Effector memory CD8-positive, alpha-beta T cell (primary cell): Measurements from ENCODE around the gene FOXO6.
"Not testable (repeated sequence)": the region's sequence is repeated elsewhere in the genome, so short reads cannot be mapped to it uniquely, and the experiment has no call there.

Experiments used
- ATAC-seq: fragments of 150-1000 bp; cut with Tn5 transposase; replicated peaks from 2 replicates; pipeline ENCODE4 v1.10.0; 2021; ENCODE audit warnings: mild to moderate bottlenecking, moderate library complexity
- DNase-seq, 3 experiments: peaks; one replicate each; pipeline ENCODE4 v3.0.0; 2021
- H3K27ac Mint-ChIP-seq, 2 donors: one replicate each; pipeline ENCODE4 v1.8.0; 2022; ENCODE audit warnings: mild to moderate bottlenecking in 2 of 2, mixed read lengths in 2 of 2, moderate library complexity in 2 of 2
- H3K27me3 Mint-ChIP-seq, 2 donors: one replicate each; pipeline ENCODE4 v1.8.0; 2022; ENCODE audit warnings: mixed read lengths in 2 of 2
- H3K36me3 Mint-ChIP-seq: one replicate; pipeline ENCODE4 v1.8.0; 2022; ENCODE audit warnings: mild to moderate bottlenecking, moderate library complexity, mixed read lengths; ENCODE audit not compliant: insufficient read depth
- H3K4me1 Mint-ChIP-seq, 2 donors: one replicate each; pipeline ENCODE4 v1.8.0; 2022; ENCODE audit warnings: low read depth in 2 of 2, mixed read lengths in 2 of 2
- H3K4me3 Mint-ChIP-seq, 2 donors: one replicate each; pipeline ENCODE4 v1.8.0; 2022; ENCODE audit warnings: mild to moderate bottlenecking in 2 of 2, mixed read lengths in 2 of 2, moderate library complexity in 2 of 2
- H3K9me3 Mint-ChIP-seq, 2 donors: one replicate each; pipeline ENCODE4 v1.8.0; 2022; ENCODE audit warnings: mixed read lengths in 2 of 2

The FOXO6 gene

GRCh38 chr1:41322101-41322661 is 39.1 kb upstream of the FOXO6 start:
- ATAC-seq = no peak
- H3K27me3 Mint-ChIP-seq = peaks cover 0 to 18% of the 10 kb centered on the region in 2 donors
- peak overlapping the region in 1 of 2 donors; percentile 8 for H3K27ac Mint-ChIP-seq
- no peaks in the 10 kb centered on the region for H3K9me3 Mint-ChIP-seq
- H3K36me3 Mint-ChIP-seq = no peaks in the 10 kb centered on the region
- H3K4me1 Mint-ChIP-seq = no peaks in the 10 kb centered on the region
- no peak for DNase-seq
- H3K4me3 Mint-ChIP-seq = no peak overlapping the region

GRCh38 chr1:41322835-41323234 is 38.4 kb upstream of the FOXO6 start:
- ATAC-seq (peak; percentile 56), DNase-seq (peak in 1 of 3 experiments; percentile 18)
- Mint-ChIP-seq H3K27ac (no peak overlapping the region), H3K27me3 (peaks cover 0 to 18% of the 10 kb centered on the region in 2 donors), H3K36me3 (no peaks in the 10 kb centered on the region), H3K4me1 (no peaks in the 10 kb centered on the region), H3K9me3 (no peaks in the 10 kb centered on the region), H3K4me3 (no peak overlapping the region)

GRCh38 chr1:41323243-41323642 is 38.0 kb upstream of the FOXO6 start:
- ATAC-seq (no peak), DNase-seq (no peak)
- H3K27ac Mint-ChIP-seq = no peak overlapping the region
- peaks cover 0 to 18% of the 10 kb centered on the region in 2 donors for H3K27me3 Mint-ChIP-seq
- no peak overlapping the region for H3K4me3 Mint-ChIP-seq
- no peaks in the 10 kb centered on the region for H3K4me1 Mint-ChIP-seq
- H3K36me3 Mint-ChIP-seq = no peaks in the 10 kb centered on the region
- H3K9me3 Mint-ChIP-seq = no peaks in the 10 kb centered on the region

- Mint-ChIP-seq H3K27ac (no peak overlapping the region), H3K27me3 (peaks cover 0 to 10% of the 10 kb centered on the region in 2 donors), H3K4me1 (no peaks in the 10 kb centered on the region), H3K4me3 (no peak overlapping the region), H3K36me3 (no peaks in the 10 kb centered on the region), H3K9me3 (no peaks in the 10 kb centered on the region)
- DNase-seq (no peak), ATAC-seq (no peak)
These were observed 35.4 kb upstream of the FOXO6 start for GRCh38 chr1:41325801-41326200.

GRCh38 chr1:41327383-41327999 is 33.7 kb upstream of the FOXO6 start:
- no peak for ATAC-seq
- Mint-ChIP-seq H3K4me1 (no peaks in the 10 kb centered on the region), H3K36me3 (no peaks in the 10 kb centered on the region), H3K27me3 (no peaks in the 10 kb centered on the region), H3K27ac (no peak overlapping the region), H3K9me3 (no peaks in the 10 kb centered on the region), H3K4me3 (no peak overlapping the region)
- DNase-seq = no peak

GRCh38 chr1:41328001-41328615 is 33.1 kb upstream of the FOXO6 start:
- ATAC-seq (no peak), DNase-seq (no peak)
- H3K4me1 Mint-ChIP-seq = no peaks in the 10 kb centered on the region
- peaks cover 2 to 5% of the 10 kb centered on the region in 2 donors for H3K27me3 Mint-ChIP-seq
- peaks cover 0 to 2% of the 10 kb centered on the region in 2 donors for H3K9me3 Mint-ChIP-seq
- no peak overlapping the region for H3K4me3 Mint-ChIP-seq
- no peaks in the 10 kb centered on the region for H3K36me3 Mint-ChIP-seq
- no peak overlapping the region for H3K27ac Mint-ChIP-seq

GRCh38 chr1:41328780-41329640 is 32.2 kb upstream of the FOXO6 start:
- Mint-ChIP-seq H3K4me1 (no peaks in the 10 kb centered on the region), H3K9me3 (peaks cover 0 to 2% of the 10 kb centered on the region in 2 donors), H3K27me3 (peaks cover 4 to 8% of the 10 kb centered on the region in 2 donors), H3K27ac (no peak overlapping the region), H3K36me3 (no peaks in the 10 kb centered on the region), H3K4me3 (no peak overlapping the region)
- DNase-seq (no peak), ATAC-seq (no peak)

GRCh38 chr1:41329662-41330587 is 31.3 kb upstream of the FOXO6 start:
- no peak for ATAC-seq
- H3K4me1 Mint-ChIP-seq = no peaks in the 10 kb centered on the region

GRCh38 chr1:41330588-41331545 is 30.4 kb upstream of the FOXO6 start:
- Mint-ChIP-seq H3K36me3 (no peaks in the 10 kb centered on the region), H3K4me3 (no peak overlapping the region), H3K9me3 (peaks cover 0 to 2% of the 10 kb centered on the region in 2 donors), H3K27ac (no peak overlapping the region), H3K4me1 (no peaks in the 10 kb centered on the region), H3K27me3 (peaks cover 4 to 9% of the 10 kb centered on the region in 2 donors)
- no peak for DNase-seq
- ATAC-seq = no peak

More at GRCh38 chr1:41329662-41330587, 31.3 kb upstream of the FOXO6 start:
- Mint-ChIP-seq H3K27ac (no peak overlapping the region), H3K27me3 (peaks cover 4 to 8% of the 10 kb centered on the region in 2 donors), H3K9me3 (peaks cover 0 to 2% of the 10 kb centered on the region in 2 donors), H3K4me3 (no peak overlapping the region), H3K36me3 (no peaks in the 10 kb centered on the region)
- DNase-seq = no peak

GRCh38 chr1:41331546-41331917 is 29.7 kb upstream of the FOXO6 start:
- H3K27ac Mint-ChIP-seq = no peak overlapping the region
- no peak overlapping the region for H3K4me3 Mint-ChIP-seq
- peaks cover 9 to 16% of the 10 kb centered on the region in 2 donors for H3K27me3 Mint-ChIP-seq
- DNase-seq (no peak), ATAC-seq (no peak)
- no peaks in the 10 kb centered on the region for H3K36me3 Mint-ChIP-seq
- H3K4me1 Mint-ChIP-seq = no peaks in the 10 kb centered on the region
- peaks cover 0 to 2% of the 10 kb centered on the region in 2 donors for H3K9me3 Mint-ChIP-seq

- peaks cover 10 to 22% of the 10 kb centered on the region in 2 donors for H3K27me3 Mint-ChIP-seq
- not testable (repeated sequence) for DNase-seq, H3K4me3 Mint-ChIP-seq, H3K4me1 Mint-ChIP-seq, ATAC-seq, H3K9me3 Mint-ChIP-seq, H3K27ac Mint-ChIP-seq, H3K36me3 Mint-ChIP-seq
These were observed 29.1 kb upstream of the FOXO6 start for GRCh38 chr1:41332161-41332560.
